SK-N-SH (cell line): ENCODE measurements around the gene INTS1.

Experiments used
- CTCF ChIP-seq: fragments of 200-600 bp; sonication (generic); IDR thresholded peaks from 2 replicates; pipeline ENCODE4 v1.6.1; 2017; ENCODE audit warnings: antibody characterized with exemption, mild to moderate bottlenecking, moderate library complexity
- EP300 ChIP-seq, 2 experiments: IDR thresholded peaks; 2 replicates each; pipeline versions ENCODE4 v1.4.0 to v1.6.1; 2012; ENCODE audit warnings: borderline replicate concordance in 1 of 2, low read depth in 1 of 2, low read length in 1 of 2
- FOXM1 ChIP-seq: IDR thresholded peaks from 2 replicates; pipeline ENCODE4 v1.4.0; 2012; ENCODE audit warnings: low read depth, mild to moderate bottlenecking
- MXI1 ChIP-seq: IDR thresholded peaks from 2 replicates; pipeline ENCODE4 v1.6.1; 2012; ENCODE audit warnings: mild to moderate bottlenecking, low read depth, low read length, improper control_type of control experiment
- POLR2AphosphoS5 ChIP-seq: IDR thresholded peaks from 2 replicates; pipeline ENCODE4 v1.6.1; 2012; ENCODE audit warnings: low read depth, low read length
- RAD21 ChIP-seq: IDR thresholded peaks from 2 replicates; pipeline ENCODE4 v1.6.1; 2012; ENCODE audit warnings: mild to moderate bottlenecking, low read length
- TAF1 ChIP-seq: IDR thresholded peaks from 2 replicates; pipeline ENCODE4 v1.6.1; 2012; ENCODE audit warnings: low read depth, mild to moderate bottlenecking, low read length, moderate library complexity, borderline replicate concordance
- TCF12 ChIP-seq: IDR thresholded peaks from 2 replicates; pipeline ENCODE4 v1.4.0; 2012
- USF1 ChIP-seq: IDR thresholded peaks from 2 replicates; pipeline ENCODE4 v1.4.0; 2012; ENCODE audit warnings: low read depth, borderline replicate concordance

GRCh38 chr7:1512781-1513656 lies 8.8 kb upstream of the INTS1 start:
- TF ChIP-seq FOXM1 (no peak), CTCF (no peak), TCF12 (no peak), MXI1 (no peak), POLR2AphosphoS5 (no peak), TAF1 (no peak), EP300 (IDR thresholded peaks at IDR 0.05; ENCODE audit: borderline replicate concordance in 1 of 2, low read depth in 1 of 2, low read length in 1 of 2) (no peak), RAD21 (no peak), USF1 (no peak)
